GM18507 (cell line): ENCODE data around the gene CCDC192.
A peak's percentile ranks its signal among the peaks of the same experiment; 100 is the strongest.

Source experiments
- DNase-seq: peaks from one replicate; pipeline ENCODE4 v3.0.0; 2011; ENCODE audit warnings: low read depth; ENCODE audit not compliant: insufficient read length; ENCODE audit errors: extremely low spot score
- FAIRE-seq: peaks from 2 replicates; lab custom pipeline; 2011; peaks lifted over from hg19 to GRCh38; lab: Jason Lieb, UNC

CCDC192 gene

GRCh38 chr5:127930311-127930710 is 227.1 kb downstream of the CCDC192 start:
- FAIRE-seq = no peak

GRCh38 chr5:127931396-127931795 is 228.2 kb downstream of the CCDC192 start:
- FAIRE-seq (no peak), DNase-seq (no peak)

More at GRCh38 chr5:127930311-127930710, 227.1 kb downstream of the CCDC192 start:
- DNase-seq = no peak

- DNase-seq = no peak
- no peak for FAIRE-seq
These were observed 230.2 kb downstream of the CCDC192 start for GRCh38 chr5:127933348-127933747.

GRCh38 chr5:127934791-127935256 is 231.6 kb downstream of the CCDC192 start:
- DNase-seq (no peak), FAIRE-seq (no peak)

- DNase-seq = no peak
- no peak for FAIRE-seq
These were observed 232.2 kb downstream of the CCDC192 start for GRCh38 chr5:127935398-127935797.

GRCh38 chr5:127936439-127936972 is 233.3 kb downstream of the CCDC192 start:
- FAIRE-seq = no peak

GRCh38 chr5:127938746-127939145 is 235.6 kb downstream of the CCDC192 start:
- no peak for FAIRE-seq
- DNase-seq = no peak

More at GRCh38 chr5:127936439-127936972, 233.3 kb downstream of the CCDC192 start:
- DNase-seq = no peak

- no peak for DNase-seq
- FAIRE-seq = no peak
These were observed 237.7 kb downstream of the CCDC192 start for GRCh38 chr5:127940854-127941253.

GRCh38 chr5:127941646-127942045 is 238.5 kb downstream of the CCDC192 start:
- FAIRE-seq (no peak), DNase-seq (no peak)

- no peak for DNase-seq
- no peak for FAIRE-seq
These were observed 239.3 kb downstream of the CCDC192 start for GRCh38 chr5:127942246-127943060.

- peak; percentile 54 for FAIRE-seq
These were observed 239.8 kb downstream of the CCDC192 start for GRCh38 chr5:127943061-127943371.

GRCh38 chr5:127944125-127944524 is 240.9 kb downstream of the CCDC192 start:
- FAIRE-seq = no peak
- no peak for DNase-seq

More at GRCh38 chr5:127943061-127943371, 239.8 kb downstream of the CCDC192 start:
- no peak for DNase-seq

GRCh38 chr5:127947941-127948340 is 244.8 kb downstream of the CCDC192 start:
- no peak for FAIRE-seq
- no peak for DNase-seq

GRCh38 chr5:127950707-127951391 is 247.7 kb downstream of the CCDC192 start:
- FAIRE-seq (no peak), DNase-seq (no peak)

- DNase-seq (no peak), FAIRE-seq (peak; percentile 15)
These were observed 248.6 kb downstream of the CCDC192 start for GRCh38 chr5:127951791-127952190.

- DNase-seq = no peak
- no peak for FAIRE-seq
These were observed 254.0 kb downstream of the CCDC192 start for GRCh38 chr5:127957183-127957582.

GRCh38 chr5:127957701-127958239 is 254.6 kb downstream of the CCDC192 start:
- FAIRE-seq (no peak), DNase-seq (no peak)

- DNase-seq (no peak), FAIRE-seq (no peak)
These were observed 255.3 kb downstream of the CCDC192 start for GRCh38 chr5:127958421-127959011.

GRCh38 chr5:127959152-127959764 is 256.1 kb downstream of the CCDC192 start:
- no peak for FAIRE-seq
- no peak for DNase-seq
